OCI-LY7 (cell line): ENCODE data around the gene DNAJB4. TPM values are rescaled to one million over a fixed set of nuclear protein-coding genes. Genes with fewer than 3 reads are reported as not detected.

Source experiments
- BruUV-seq: library from RNA; stranded (reverse); fragments of 400-500 nt; replicated peaks from 2 replicates; lab custom pipeline; 2021; lab: Mats Ljungman, UMichigan
- CTCF ChIA-PET: fragments of 300-600 bp; sonication (Branson Sonifier 250); formaldehyde crosslinking; loops from one replicate; lab custom pipeline; 2022; ENCODE audit warnings: antibody characterized with exemption; ENCODE audit not compliant: unreplicated experiment; lab: Charles Lee
- POLR2A ChIA-PET: fragments of 300-600 bp; sonication (Branson Sonifier 250); formaldehyde crosslinking; loops from one replicate; lab custom pipeline; 2022; ENCODE audit warnings: antibody characterized with exemption; lab: Charles Lee
- DNase-seq: peaks from one replicate; pipeline ENCODE4 v3.0.0-alpha.2; 2015; ENCODE audit warnings: low spot score
- H2AFZ ChIP-seq: fragments of 200-600 bp; sonication (generic), shearing (Covaris generic); 2 replicates; pipeline ENCODE4 v1.6.1; 2014; ENCODE audit warnings: mild to moderate bottlenecking, antibody characterized with exemption, low read length, moderate library complexity
- H3K27ac ChIP-seq: fragments of 200-600 bp; sonication (generic); 2 replicates; pipeline ENCODE4 v1.5.1; 2014; ENCODE audit warnings: mixed run types, low read depth, mild to moderate bottlenecking, moderate library complexity, low read length, inconsistent platforms; ENCODE audit not compliant: poor library complexity, severe bottlenecking
- H3K36me3 ChIP-seq: fragments of 200-600 bp; sonication (generic); 2 replicates; pipeline ENCODE4 v1.6.1; 2014; ENCODE audit warnings: mild to moderate bottlenecking, antibody characterized with exemption, low read length, moderate library complexity, mixed read lengths; ENCODE audit not compliant: insufficient read depth
- H3K4me1 ChIP-seq: fragments of 200-600 bp; sonication (generic); 2 replicates; pipeline ENCODE4 v1.5.1; 2014; ENCODE audit warnings: mild to moderate bottlenecking, low read length; ENCODE audit not compliant: insufficient read depth, poor library complexity, severe bottlenecking
- H3K4me2 ChIP-seq: fragments of 200-600 bp; sonication (generic); 2 replicates; pipeline ENCODE4 v1.6.1; 2014; ENCODE audit warnings: mild to moderate bottlenecking, low read length
- H3K4me3 ChIP-seq: fragments of 200-600 bp; sonication (generic); 2 replicates; pipeline ENCODE4 v1.5.1; 2014; ENCODE audit warnings: mild to moderate bottlenecking, low read depth, low read length; ENCODE audit not compliant: poor library complexity, severe bottlenecking
- H3K79me2 ChIP-seq: fragments of 200-600 bp; sonication (generic); 2 replicates; pipeline ENCODE4 v1.6.1; 2016; ENCODE audit warnings: low read depth, mild to moderate bottlenecking, low read length, moderate library complexity, mixed read lengths; ENCODE audit not compliant: insufficient read depth
- H3K9me2 ChIP-seq: fragments of 200-600 bp; sonication (generic); 2 replicates; pipeline ENCODE4 v1.6.1; 2016; ENCODE audit warnings: mild to moderate bottlenecking, low read length, mixed read lengths; ENCODE audit not compliant: insufficient read depth
- H3K9me3 ChIP-seq: fragments of 200-600 bp; sonication (generic); 2 replicates; pipeline ENCODE4 v1.6.1; 2014; ENCODE audit warnings: mild to moderate bottlenecking, mixed run types, low read length, mixed read lengths
- H4K20me1 ChIP-seq: fragments of 200-600 bp; sonication (generic); 2 replicates; pipeline ENCODE4 v1.6.1; 2014; ENCODE audit warnings: mild to moderate bottlenecking, antibody characterized with exemption, low read length, moderate library complexity, mixed read lengths; ENCODE audit not compliant: insufficient read depth
- CTCF ChIP-seq: fragments of 200-600 bp; sonication (generic); conservative IDR thresholded peaks from 2 replicates; pipeline ENCODE4 v1.5.1; 2014; ENCODE audit warnings: mild to moderate bottlenecking, antibody characterized with exemption, low read length, moderate library complexity, mixed read lengths
- EZH2phosphoT487 ChIP-seq: fragments of 200-600 bp; sonication (generic); IDR thresholded peaks from 2 replicates; pipeline ENCODE4 v1.6.1; 2018; ENCODE audit warnings: low read depth, borderline replicate concordance, mild to moderate bottlenecking, mixed run types, antibody characterized with exemption, low read length, moderate library complexity, mixed read lengths
- intact Hi-C: fragments of 100-400 bp; cut with micrococcal nuclease; formaldehyde crosslinking; loops from one replicate; pipeline ENCODE4 v1.10.0; 2022; ENCODE audit not compliant: unreplicated experiment
- total RNA-seq, 2 experiments: library from RNA; depleted of rRNA in 1 of 2; stranded (reverse); fragments of >200 nt in 1 of 2; shearing (Covaris generic) in 1 of 2; gene quantifications; 2 replicates each; pipeline ENCODE4 v1.2.3, GENCODE V29; 2014 to 2022

The DNAJB4 gene
- total RNA-seq, 2 experiments from 2014 or later, result 12.6 to 15.8 TPM

GRCh38 chr1:78009276-78009675, 4.5 kb downstream of the DNAJB4 start:
- Histone ChIP-seq H4K20me1 (no peaks in the 10 kb centered on the region), H3K27ac (no peak overlapping the region), H3K4me1 (peaks cover 22% of the 10 kb centered on the region), H3K4me2 (no peak overlapping the region), H3K9me2 (no peaks in the 10 kb centered on the region), H3K9me3 (no peaks in the 10 kb centered on the region), H2AFZ (no peak overlapping the region), H3K79me2 (peaks cover 19% of the 10 kb centered on the region; the same call in 1 of the 2 replicates), H3K36me3 (0 out of 2 replicates have a peak, but pooled peaks cover 5% of the 10 kb centered on the region), H3K4me3 (no peak overlapping the region)
- no peak for DNase-seq
- CTCF ChIA-PET, result no interaction called here
- TF ChIP-seq EZH2phosphoT487 (no peak), CTCF (no peak)
- POLR2A ChIA-PET, result interaction anchor here (0.6 to 0.7 kb wide), 2 partner anchors 253 to 325 kb away, joined by 3 to 4 read pairs; no protein-coding TSS in a partner anchor
- intact Hi-C loops, result loop anchor here (10.0 kb wide), 1 partner anchor 254 kb away; the partner anchor contains the start of gene USP33
- BruUV-seq, result no TSS peak

GRCh38 chr1:78009836-78010235, 5.1 kb downstream of the DNAJB4 start:
- no peak overlapping the region for H3K27ac ChIP-seq
- 0 out of 2 replicates have a peak, but pooled peaks cover 5% of the 10 kb centered on the region for H3K36me3 ChIP-seq
- no peaks in the 10 kb centered on the region for H4K20me1 ChIP-seq
- no TSS peak for BruUV-seq
- H3K4me3 ChIP-seq, result no peak overlapping the region
- no peak overlapping the region for H3K4me2 ChIP-seq
- intact Hi-C loops, result loop anchor here (10.0 kb wide), 1 partner anchor 255 kb away; the partner anchor contains the start of gene USP33
- no peaks in the 10 kb centered on the region for H3K9me3 ChIP-seq
- peaks cover 19% of the 10 kb centered on the region for H3K4me1 ChIP-seq
- POLR2A ChIA-PET, result interaction anchor here (0.6 to 1.5 kb wide), 3 partner anchors 8 to 326 kb away, joined by 3 to 6 read pairs (median 4); partner anchors contain the start of gene FUBP1
- H3K79me2 ChIP-seq, result peaks cover 19% of the 10 kb centered on the region; the same call in 1 of the 2 replicates
- no peaks in the 10 kb centered on the region for H3K9me2 ChIP-seq
- no peak for TF ChIP-seq EZH2phosphoT487
- no peak for TF ChIP-seq CTCF
- no peak overlapping the region for H2AFZ ChIP-seq
- CTCF ChIA-PET, result no interaction called here
- no peak for DNase-seq

GRCh38 chr1:78011050-78011449, 6.3 kb downstream of the DNAJB4 start:
- CTCF ChIA-PET, result no interaction called here
- Histone ChIP-seq H3K27ac (no peak overlapping the region), H3K4me1 (peaks cover 9% of the 10 kb centered on the region), H3K9me2 (no peaks in the 10 kb centered on the region), H3K4me2 (no peak overlapping the region), H3K36me3 (0 out of 2 replicates have a peak, but pooled peaks cover 8% of the 10 kb centered on the region), H3K9me3 (no peaks in the 10 kb centered on the region), H4K20me1 (no peaks in the 10 kb centered on the region), H3K4me3 (no peak overlapping the region), H2AFZ (no peak overlapping the region), H3K79me2 (peaks cover 6% of the 10 kb centered on the region; the same call in 1 of the 2 replicates)
- TF ChIP-seq EZH2phosphoT487 (no peak), CTCF (no peak)
- POLR2A ChIA-PET, result interaction anchor here (0.7 to 1.5 kb wide), 4 partner anchors 9 to 33 kb away, joined by 3 to 6 read pairs (median 4); partner anchors contain the start of gene FUBP1
- BruUV-seq, result no TSS peak
- intact Hi-C loops, result no loop called here
- DNase-seq, result no peak
